Ammon's horn (tissue), 1 donor: Measurements from ENCODE around the gene TATDN2.
A peak's percentile ranks its signal among the peaks of the same experiment; 100 is the strongest.
"Not testable (repeated sequence)": the region's sequence is repeated elsewhere in the genome, so short reads cannot be mapped to it uniquely, and the experiment has no call there.

Source experiments
- DNase-seq: peaks from one replicate; pipeline ENCODE4 v3.0.0-alpha.2; 2016; ENCODE audit warnings: low spot score

Gene TATDN2

DNA sequence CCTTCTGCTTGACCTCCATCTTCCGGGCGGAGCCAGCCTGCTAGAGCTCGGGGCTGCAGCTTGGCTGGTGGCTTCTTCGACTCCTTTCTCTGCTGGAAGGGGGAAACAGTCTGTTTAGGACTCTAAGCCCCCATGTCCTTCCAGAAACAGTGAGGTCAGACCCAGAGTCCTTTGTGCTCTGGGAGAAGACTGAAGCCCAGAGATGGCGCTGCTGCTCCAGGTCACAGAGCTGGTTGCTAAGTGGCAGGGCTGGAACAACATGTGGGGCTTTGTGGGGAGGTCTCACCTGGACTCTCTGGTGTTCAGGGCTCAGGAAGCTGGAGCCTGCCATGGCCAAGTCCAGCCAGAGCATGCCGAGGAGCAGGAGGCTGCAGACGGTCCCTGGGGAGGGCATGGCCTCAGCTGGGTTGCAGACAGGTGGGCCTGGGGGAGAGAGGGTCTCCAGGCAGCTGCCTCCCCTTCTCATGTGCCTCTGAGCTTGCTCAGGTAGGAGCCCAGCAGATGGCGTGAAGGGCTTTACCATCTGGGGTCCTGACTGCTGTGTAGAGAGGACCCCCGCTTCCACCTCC is 41.6 kb downstream of the TATDN2 start:
- DNase-seq: no peak

DNA sequence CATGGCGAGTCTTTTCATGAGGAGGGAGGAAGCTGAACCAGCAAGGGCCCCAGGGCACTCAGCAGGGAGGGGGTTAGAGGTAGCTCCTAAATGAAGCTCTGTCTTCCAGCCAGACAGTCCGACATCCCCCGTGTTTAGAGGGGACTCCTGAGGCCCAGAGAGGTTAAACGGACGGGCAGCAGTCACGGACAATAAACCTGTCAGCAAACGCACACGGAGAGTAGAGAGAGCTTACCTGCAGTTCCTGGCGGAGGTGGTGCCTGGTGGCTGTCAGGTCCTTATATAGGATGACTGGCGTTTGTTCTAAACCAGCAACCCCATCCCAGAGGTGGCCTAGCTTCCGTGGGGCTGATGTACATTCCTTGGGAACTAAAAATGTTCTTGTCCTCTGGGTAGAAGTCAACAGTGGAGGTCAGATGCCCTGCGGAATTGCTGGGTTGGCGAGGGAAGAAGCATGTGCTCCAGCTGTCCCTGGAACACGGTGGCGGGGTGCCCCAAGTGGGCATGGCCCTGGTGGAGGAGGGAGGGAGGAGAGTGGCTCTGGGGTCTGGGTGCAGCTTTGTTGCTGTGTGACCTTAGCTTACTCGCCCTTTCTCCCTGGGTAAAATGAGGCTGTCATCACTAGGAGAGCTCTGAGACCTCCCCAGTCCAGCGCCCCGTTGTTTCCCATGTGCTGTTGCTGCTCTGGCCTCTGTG is 42.4 kb downstream of the TATDN2 start:
- no peak for DNase-seq

DNA sequence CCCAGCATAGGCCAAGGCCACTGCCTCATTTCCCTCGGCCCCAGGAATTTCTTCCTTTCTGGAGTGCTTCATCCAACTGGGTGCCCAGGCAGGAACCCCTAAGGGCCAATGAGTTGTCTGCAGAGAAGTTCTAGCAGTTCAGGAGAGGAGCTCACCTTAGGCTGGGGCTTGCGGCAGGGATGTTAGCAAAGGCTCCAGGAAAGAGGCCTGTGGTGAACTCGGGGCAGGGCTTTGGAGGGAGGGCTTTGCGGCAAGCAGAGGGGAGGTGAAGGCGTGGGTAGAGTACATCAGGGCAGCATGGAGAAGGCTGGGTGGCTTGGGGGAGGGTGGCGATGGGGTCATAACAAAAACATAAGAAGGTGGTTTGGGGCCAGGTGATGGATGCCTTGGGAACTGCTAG is 43.4 kb downstream of the TATDN2 start:
- DNase-seq: no peak

DNA sequence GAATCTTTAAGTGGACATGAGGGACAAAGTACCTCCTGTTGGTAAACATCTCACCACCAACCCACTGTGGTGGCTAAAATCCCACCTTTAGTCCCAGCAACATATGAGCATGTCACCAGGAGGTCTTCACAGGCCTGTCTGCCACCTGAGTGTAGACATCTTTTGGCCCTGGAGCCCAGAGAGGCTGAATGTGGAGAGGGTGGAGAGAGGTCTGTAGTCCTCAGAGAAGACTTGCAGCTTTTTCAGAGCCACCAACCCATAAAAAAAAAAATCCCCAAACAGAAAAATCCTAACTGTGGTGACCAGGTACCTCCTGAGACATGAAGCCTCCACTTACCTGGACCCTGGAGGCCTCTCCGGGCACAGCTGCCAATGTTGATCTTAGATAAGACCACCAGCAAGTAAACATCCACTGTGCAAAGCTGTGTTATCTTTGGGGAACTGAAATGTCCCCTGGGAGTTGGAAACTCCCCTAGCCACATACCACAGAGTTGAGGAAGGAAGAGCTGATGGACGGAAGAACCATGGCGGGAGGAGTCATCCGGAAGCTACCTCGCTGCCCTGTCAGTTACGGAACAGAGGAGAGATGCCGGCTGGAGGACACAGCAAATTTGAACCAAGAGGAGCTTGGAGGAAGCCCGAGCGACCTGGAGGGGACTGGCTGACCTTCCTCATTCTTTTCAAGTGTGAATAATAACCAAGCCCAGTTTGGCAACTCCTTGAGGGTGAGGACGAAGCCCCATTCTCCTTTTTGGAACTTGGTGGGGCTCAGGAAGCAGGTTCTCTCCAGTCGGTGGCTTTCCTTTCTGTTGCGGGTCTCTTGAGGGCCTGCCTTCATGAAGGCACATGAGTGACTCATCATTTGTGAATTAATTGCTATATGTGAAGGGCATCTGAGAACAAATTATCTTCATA is 44.5 kb downstream of the TATDN2 start, which contains the start of gene GHRL:
Gene GHRL (minus strand): TSS at position 443 of the 915 bp plus-strand sequence. CDS start 2,767 bp downstream, outside the sequence.
- peak; percentile 42 for DNase-seq

DNA sequence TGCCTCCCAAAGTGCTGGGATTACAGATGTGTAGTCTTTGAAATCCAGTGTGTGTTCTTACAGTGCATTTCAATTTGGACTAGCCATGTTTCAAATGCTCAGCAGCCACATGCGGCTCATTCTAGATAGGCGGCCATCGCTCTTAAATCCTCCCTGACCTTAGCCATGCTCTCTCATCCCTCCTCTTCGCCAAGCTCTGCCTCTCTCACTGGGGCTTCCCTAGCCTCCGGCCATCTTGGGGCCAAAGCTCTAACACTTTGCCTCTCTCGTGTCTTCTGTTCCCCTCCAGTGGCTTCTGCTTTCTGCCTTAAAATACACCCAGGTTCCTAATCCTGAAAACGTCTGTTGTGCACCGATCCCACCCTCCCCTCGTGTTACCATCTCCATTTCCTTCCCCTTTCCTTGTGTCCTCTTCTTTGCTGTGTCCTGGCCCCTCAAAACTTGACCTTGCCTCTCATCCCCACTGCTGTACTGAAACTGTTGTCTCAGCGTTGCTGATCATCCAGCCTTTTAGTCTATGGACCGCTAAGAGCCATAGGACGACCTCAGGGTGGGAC is 45.8 kb downstream of the TATDN2 start:
- DNase-seq: no peak

DNA sequence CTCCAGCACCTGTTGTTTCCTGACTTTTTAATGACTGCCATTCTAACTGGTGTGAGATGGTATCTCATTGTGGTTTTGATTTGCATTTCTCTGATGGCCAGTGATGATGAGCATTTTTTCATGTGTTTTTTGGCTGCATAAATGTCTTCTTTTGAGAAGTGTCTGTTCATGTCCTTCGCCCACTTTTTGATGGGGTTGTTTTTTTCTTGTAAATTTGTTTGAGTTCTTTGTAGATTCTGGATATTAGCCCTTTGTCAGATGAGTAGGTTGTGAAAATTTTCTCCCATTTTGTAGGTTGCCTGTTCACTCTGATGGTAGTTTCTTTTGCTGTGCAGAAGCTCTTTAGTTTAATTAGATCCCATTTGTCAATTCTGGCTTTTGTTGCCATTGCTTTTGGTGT is 49.8 kb downstream of the TATDN2 start:
- DNase-seq: not testable (repeated sequence)

DNA sequence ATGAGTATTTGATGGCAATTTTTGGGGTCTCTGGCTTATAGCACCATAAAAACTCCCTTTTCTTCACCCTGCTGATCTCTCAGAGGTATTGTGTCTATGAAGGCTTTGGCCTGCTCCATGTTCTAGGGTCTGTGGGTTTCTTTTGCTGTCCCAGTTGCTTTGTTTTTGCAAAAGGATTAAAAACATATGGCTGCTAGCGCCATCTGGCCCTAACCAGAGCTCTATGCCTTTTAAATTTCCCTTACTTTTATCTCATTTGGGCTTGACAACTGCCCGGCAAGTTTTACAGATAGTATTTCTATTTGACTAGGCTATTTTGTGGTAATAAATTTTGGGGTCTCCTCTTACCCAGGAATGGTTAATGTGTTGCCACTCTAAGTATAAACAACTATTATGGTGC is 50.9 kb downstream of the TATDN2 start:
- no peak for DNase-seq

DNA sequence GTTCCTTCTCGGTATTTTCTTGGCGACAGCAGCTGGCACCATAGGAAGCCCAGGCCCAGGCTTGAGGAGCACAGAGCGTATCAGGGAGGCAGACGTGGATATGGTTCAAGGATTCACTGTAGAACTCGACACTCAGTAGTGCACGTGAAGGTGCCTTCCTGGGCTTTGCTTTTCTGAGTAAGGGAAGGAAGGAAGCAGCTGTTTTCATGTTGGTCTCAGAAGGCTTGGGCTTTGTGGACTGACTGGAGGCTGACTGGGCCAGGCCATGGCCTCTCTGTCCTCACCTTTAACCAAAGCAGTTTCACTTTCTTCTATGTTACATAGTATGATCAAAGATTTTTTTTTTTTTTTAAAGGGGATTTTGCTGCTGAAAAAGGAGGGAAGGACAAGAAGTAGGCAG is 51.4 kb downstream of the TATDN2 start:
- no peak for DNase-seq

DNA sequence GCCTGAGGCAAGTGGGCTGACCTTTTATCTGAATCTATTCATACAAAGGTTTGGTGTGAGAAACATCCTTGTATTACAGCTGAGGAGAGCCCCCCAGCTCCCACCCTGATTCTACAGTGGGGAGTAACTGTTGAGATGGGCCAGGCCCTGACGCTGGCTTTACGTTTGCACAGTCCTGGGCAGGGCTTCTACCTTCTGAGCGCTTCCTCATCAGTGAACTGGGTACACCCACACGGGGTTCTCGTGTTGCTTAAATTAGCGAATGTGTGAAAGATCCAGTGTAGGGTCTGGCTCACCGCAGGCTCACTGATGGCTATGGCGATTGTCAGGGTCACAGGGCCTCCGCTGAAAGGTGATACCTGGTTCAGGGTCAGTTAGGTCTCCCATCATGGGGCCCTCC is 51.8 kb downstream of the TATDN2 start:
- DNase-seq: no peak

DNA sequence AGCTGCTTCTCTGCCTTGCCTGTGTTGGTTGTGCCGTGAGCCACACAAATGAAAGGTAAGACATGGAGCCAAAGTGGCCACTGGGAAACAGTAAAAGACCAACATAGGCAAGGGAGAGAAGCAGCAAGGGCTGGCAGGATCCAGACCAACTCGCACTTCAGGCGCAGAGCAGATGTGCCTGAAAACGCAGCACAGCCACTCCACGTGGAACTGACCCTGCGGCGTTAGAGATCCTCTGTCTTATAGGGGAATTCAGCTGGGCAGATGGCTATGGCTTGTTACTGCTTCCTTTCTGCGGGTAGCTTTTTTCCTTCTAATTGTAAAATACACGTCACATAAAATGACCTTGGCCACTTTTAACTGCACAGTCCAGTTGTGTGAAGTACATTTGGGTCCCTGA is 54.8 kb downstream of the TATDN2 start:
- DNase-seq: no peak

DNA sequence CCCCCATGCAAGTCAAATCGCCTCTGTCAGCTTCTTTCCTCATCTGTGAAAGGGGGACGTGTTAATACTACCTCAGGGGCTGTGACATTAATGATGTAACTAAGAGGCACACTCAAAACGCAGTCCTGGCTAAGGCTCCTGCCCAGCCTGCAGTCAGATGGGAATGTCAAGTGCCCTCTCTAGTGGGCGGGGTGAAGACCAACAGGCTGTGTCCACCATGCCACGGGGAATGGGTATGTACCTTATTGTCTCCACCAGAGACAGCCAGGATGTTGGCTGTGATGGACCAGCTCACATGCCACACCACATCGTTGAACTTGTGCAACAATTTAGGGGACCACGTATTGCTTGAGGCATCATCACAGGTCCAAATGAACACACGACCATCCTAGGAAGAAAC is 55.5 kb downstream of the TATDN2 start:
- DNase-seq: no peak

DNA sequence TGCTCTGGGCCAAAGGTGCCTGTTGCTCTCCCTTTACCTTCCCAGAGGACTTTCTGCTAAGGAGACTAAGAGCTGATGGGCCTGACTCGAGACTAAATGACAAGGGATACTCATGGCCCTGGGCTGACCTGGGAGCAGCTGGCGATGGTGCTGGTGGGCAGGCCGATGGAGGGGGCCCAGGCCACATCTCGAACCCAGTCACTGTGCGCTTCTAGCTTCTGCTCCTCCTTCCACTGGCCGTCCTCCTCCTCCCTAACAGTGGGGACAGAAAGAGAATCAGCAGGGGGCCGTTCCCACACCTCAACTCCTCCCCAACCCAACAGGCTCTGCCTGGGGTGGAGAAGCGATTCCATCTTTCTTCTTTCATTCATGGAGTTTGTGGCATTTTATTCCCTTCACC is 56.6 kb downstream of the TATDN2 start:
- DNase-seq: no peak

DNA sequence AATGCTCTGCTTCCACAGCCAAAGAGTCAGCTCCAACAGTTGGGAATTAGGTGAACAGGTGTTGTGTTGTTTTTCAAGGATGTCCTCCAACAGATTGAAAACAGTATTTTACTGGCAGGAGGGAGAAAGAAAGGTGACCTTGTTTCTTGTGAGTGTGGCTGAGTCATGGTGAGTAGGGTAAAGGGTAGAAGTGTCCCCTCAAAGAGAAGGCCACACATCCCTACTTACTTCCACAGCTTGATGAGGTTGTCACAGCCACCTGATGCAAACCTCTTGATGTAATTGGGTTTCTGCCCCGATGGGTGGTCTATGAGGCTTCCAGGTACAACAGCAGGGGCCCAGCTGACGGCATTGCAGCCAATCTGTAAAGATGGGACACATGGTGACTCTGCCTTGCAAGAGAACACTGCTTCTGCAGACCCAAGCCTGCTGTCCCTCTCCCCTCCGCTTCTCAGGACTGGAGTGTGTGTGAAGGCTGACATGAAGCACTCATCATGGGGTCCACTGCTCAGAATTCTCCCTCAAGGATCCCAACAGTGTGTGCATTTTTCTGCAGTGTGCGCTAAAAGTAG is 57.2 kb downstream of the TATDN2 start:
- DNase-seq: no peak

DNA sequence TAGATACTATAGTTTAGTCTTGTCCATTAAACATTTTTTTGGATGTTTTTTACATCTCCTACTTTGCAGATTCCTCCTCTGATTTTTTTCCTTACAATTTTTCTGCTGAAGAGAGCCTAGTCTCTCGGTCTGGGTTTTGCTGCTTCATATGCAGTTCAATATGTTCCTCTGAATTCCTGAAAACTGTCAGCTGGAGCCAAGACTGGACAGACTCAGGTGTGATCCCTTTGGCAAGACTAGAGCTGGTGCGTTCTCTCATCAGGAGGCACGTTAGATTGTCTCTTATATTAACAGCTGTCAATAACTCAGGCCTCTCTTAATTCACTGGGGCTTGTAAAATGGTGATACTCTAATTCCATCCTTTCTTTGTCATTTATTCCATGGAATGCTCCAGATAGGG is 57.9 kb downstream of the TATDN2 start:
- DNase-seq: no peak

DNA sequence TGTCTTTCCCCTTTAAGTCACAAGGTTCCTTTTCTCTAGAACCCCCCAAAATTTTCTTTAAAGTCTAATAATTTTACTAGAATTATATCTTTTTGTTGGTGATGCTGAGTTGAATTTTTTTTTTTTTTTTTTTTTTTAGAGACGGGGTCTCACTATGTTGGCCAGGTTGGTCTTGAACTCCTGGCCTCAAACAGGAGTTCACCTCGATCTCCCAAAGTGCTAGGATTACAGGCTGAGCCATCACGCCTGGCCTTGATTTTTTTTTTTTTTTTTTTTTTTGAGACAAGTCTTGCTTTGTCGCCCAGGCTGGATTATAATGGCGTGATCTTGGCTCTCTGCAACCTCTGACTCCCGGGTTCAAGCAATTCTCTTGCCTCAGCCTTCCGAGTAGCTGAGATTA is 60.4 kb downstream of the TATDN2 start:
- DNase-seq: no peak

DNA sequence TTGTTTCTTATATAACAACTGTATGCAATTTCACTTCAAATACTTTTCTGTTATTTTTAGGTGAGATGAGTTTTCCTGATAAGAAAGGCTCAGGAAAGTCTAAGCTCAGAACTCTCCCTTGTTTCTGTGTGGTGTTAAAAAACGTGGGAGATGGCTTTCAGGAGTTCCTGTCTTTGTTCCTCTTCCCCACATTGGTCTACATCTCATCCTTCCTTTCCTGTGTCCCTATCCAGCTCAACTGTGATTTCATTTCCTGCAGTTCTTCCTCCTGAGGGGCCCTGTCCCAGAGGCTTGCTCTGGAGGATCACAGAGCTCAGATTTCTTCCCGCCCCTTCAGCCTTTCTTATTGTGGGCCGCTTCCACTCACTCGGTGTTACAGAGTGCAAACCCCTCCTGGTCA is 61.5 kb downstream of the TATDN2 start:
- no peak for DNase-seq

DNA sequence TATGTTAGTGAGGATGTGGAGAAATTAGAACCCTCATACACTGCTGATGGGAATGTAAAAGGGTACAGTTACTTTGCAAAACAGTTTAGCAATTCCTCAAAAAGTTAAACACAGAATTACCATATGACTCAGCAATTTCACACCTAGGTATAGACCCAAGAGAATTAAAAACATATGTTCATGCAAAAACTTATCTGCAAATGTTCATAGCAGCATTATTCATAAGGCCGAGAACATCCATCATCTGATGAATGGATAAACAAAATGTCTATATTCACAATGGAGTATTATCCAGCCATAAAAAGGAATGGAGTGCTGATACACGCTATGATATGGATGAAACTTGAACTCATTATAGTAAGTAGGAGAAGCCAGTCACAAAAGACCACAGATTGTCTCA is 62.3 kb downstream of the TATDN2 start:
- DNase-seq: no peak

DNA sequence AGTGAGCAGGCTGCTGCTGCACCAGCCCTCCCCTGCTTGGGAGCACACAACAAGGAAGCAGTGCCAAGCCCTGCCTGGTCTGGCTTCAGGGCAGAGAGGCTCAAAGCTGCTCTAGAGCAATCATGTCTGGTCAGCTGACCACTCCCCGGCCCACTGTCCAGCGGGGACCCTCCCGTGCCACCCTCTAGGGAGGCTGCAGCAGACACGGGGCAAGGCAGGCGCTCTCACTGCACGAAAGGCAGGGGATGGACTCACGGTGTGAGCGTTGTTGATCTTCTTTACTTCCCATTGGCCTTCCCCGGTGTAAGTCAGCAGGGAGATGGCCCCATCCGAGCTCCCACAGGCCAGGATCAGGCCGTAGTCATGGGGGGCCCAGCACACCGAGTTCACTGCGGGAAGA is 63.5 kb downstream of the TATDN2 start:
- no peak for DNase-seq

DNA sequence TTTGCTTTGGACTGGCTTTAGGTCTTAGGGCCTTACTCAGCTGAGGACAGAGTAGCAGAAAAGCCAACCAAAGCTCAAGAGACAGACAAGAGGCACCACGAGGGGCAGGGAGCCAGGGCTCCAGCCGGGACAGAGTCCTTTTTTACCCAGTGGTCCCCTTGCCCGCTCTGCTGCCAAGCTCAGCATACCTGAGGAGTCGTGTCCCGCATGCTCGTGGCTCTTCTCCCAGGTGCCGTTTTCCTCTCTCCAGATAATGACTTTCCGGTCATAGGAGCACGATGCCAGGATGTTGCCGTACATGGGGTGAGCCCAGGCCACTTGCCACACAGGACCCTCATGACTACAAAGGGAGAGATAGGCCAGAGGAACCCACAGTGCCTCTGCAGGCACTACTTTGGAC is 64.1 kb downstream of the TATDN2 start:
- no peak for DNase-seq

DNA sequence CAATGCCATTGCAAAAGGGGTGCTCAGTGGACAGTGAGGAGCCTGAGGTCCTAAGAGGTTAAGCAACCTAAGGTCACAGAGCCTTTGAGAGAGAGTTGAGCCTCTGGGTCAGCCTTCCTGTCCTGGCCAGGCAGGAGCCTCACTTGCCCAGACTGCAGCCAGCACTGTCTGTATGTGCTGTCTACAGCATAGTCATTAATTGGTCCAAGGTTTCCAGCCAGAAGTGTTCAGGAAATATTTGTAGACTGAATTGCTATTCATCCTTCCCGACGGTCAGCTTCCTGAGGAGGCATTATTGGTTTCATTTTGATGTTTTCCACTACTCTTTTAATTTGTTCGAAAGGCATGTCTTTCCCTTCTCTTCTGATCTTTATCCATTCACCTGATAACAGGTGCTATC is 64.6 kb downstream of the TATDN2 start:
- no peak for DNase-seq

DNA sequence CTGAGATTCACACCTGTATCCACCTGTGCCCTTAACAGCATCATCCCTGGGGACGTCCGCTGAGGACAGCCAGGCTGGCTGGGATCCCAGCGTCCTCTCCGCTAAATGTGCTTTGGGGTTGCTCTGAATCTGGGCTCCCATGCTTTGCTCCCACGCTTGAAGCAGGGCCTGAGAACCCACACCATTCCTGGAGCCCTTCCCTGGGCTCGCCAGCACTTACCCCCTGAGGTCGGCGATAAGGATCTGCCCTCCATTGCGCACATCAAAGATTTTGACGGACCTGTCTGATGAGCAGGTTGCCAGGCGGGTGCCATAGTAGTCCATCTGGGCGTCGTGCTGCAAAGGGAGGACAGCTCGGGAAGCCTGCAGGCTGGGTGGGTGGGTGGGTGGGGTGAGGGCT is 66.8 kb downstream of the TATDN2 start:
- no peak for DNase-seq

DNA sequence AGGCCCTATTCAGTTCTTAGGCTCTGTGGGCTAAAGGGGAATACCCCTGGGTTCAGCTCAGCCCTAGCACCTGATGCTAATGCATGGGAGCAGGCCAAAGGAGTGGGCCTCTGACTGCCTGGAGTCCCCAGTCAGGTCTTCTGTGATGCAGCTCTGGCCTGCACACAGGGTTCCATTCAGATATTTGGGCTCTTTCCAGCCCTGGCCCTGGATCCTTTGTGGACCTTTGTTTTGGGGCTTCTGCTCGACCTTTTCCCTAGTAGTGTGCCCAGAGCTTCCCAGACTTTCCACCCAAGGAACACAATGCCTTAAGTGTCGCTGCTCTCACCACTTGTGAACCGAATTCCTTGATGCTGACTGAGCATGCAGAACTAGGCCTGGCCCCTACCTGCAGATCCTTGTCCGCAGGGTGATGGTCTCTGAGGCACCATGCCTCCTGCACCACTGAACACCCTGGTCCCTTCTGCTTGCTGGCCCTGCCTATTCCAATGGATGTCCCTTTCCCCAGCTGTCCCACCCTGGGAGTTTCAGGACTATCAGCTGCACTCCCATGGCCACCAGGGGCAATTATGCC is 67.6 kb downstream of the TATDN2 start:
- peak; percentile 23 for DNase-seq
